ENCODE measurements around the gene CMTM8. TPM values are rescaled to one million over a fixed set of nuclear protein-coding genes. Genes with fewer than 3 reads are reported as not detected.

CMTM8 gene
- total and polyA plus RNA-seq, 2 experiments from 2014 or later: 19.9 to 24.5 TPM

- Histone ChIP-seq H3K79me2 (replicated peaks; ENCODE audit: insufficient read depth) (peaks cover 67% of the 10 kb centered on the region), H3K9me2 (ENCODE audit: insufficient read depth) (no peaks in the 10 kb centered on the region; the same call in 1 of the 2 replicates), H3K36me3 (ENCODE audit: insufficient read depth) (no peaks in the 10 kb centered on the region; the same call in 1 of the 2 replicates), H3K27ac (ENCODE audit: low read depth) (no peak overlapping the region), H3K4me1 (ENCODE audit: insufficient read depth) (peaks cover 57% of the 10 kb centered on the region), H3F3A (replicated peaks; ENCODE audit: low read depth) (peaks cover 21% of the 10 kb centered on the region), H3K4me2 (no peak overlapping the region), H3K27me3 (ENCODE audit: insufficient read depth) (no peaks in the 10 kb centered on the region), H4K20me1 (replicated peaks; ENCODE audit: insufficient read depth) (no peaks in the 10 kb centered on the region; the same call in 1 of the 2 replicates), H2AFZ (no peak overlapping the region), H3K4me3 (no peak overlapping the region)
- H3K27me3 Mint-ChIP-seq (ENCODE audit: insufficient read depth, low read depth, poor library complexity): peaks cover 12% of the 10 kb centered on the region
- TF ChIP-seq NANOG (IDR thresholded peaks at IDR 0.05; ENCODE audit: borderline replicate concordance) (no peak), REST (IDR thresholded peaks at IDR 0.05; ENCODE audit: unreplicated experiment) (no peak)
- DNase-seq (ENCODE audit: low spot score) (no peak), ATAC-seq (no peak)
- peaks cover 10% of the 10 kb centered on the region; the same call in 2 of the 3 replicates for H3K36me3 Mint-ChIP-seq (ENCODE audit: low read depth)
- no peak overlapping the region for H3K27ac Mint-ChIP-seq
- no peaks in the 10 kb centered on the region; the same call in 2 of the 3 replicates for H3K9me3 Mint-ChIP-seq
- peaks cover 52% of the 10 kb centered on the region for H3K4me1 Mint-ChIP-seq
- no peak overlapping the region for H3K4me3 Mint-ChIP-seq
Observed at GRCh38 chr3:32405155-32405554, 166.7 kb downstream of the CMTM8 start.

- Histone ChIP-seq H3K4me3 (no peak overlapping the region), H4K20me1 (replicated peaks; ENCODE audit: insufficient read depth) (no peaks in the 10 kb centered on the region; the same call in 1 of the 2 replicates), H3K4me2 (no peak overlapping the region), H3K79me2 (replicated peaks; ENCODE audit: insufficient read depth) (peaks cover 62% of the 10 kb centered on the region), H3K36me3 (ENCODE audit: insufficient read depth) (no peaks in the 10 kb centered on the region; the same call in 1 of the 2 replicates), H2AFZ (no peak overlapping the region), H3F3A (replicated peaks; ENCODE audit: low read depth) (peaks cover 19% of the 10 kb centered on the region), H3K9me2 (ENCODE audit: insufficient read depth) (no peaks in the 10 kb centered on the region; the same call in 1 of the 2 replicates), H3K27me3 (ENCODE audit: insufficient read depth) (no peaks in the 10 kb centered on the region), H3K27ac (ENCODE audit: low read depth) (no peak overlapping the region), H3K4me1 (ENCODE audit: insufficient read depth) (peaks cover 58% of the 10 kb centered on the region)
- no peak for DNase-seq (ENCODE audit: low spot score)
- peaks cover 15% of the 10 kb centered on the region for H3K27me3 Mint-ChIP-seq (ENCODE audit: insufficient read depth, low read depth, poor library complexity)
- H3K4me3 Mint-ChIP-seq: no peak overlapping the region
- no peaks in the 10 kb centered on the region; the same call in 2 of the 3 replicates for H3K9me3 Mint-ChIP-seq
- TF ChIP-seq CREB1 (CRISPR knock-in tag; IDR thresholded peaks at IDR 0.05; ENCODE audit: low read depth): no peak
- no peak for TF ChIP-seq CTCF (conservative IDR thresholded peaks at IDR 0.05; ENCODE audit: low read depth in 2 of 2)
- no peak for ATAC-seq
- peaks cover 10% of the 10 kb centered on the region; the same call in 2 of the 3 replicates for H3K36me3 Mint-ChIP-seq (ENCODE audit: low read depth)
- peaks cover 54% of the 10 kb centered on the region for H3K4me1 Mint-ChIP-seq
- H3K27ac Mint-ChIP-seq: no peak overlapping the region
Observed at GRCh38 chr3:32405711-32406323, 167.3 kb downstream of the CMTM8 start.
